ENCODE measurements around the gene SLC6A6.

DNA sequence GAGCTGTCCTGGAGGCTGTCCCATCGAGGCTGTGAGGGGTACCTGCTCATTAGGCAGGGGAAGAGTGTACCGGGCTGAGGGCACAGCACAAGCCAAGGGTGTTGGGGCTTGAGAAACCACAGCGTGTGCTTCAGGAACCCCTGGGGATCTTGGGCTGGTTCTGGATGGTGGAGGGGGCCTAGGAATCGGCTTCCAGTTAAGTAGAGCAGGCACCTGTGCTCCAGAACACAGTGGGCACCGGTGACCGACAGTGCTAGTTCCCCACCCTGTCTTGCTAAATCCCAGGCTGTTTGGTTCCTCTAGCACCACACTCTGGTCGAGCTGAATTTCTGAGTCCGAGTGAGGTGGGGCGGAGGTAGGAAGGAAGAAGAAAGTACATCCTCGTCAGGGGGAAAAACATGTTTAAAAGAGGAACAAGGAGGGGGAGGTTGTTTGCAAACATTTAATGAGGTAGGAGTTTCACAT is 29.1 kb downstream of the SLC6A6 start:
- TF ChIP-seq CTCF (conservative IDR thresholded peaks at IDR 0.05 in 1 of 2, IDR thresholded peaks at IDR 0.05 in 1 of 2; ENCODE audit: low read depth in 1 of 2, low read length in 2 of 2) (no peak), EZH2 (IDR thresholded peaks at IDR 0.05; ENCODE audit: low read length, missing control alignments) (no peak)
